ENCODE results near the gene EAF1.
"Not testable (repeated sequence)": the region's sequence is repeated elsewhere in the genome, so short reads cannot be mapped to it uniquely, and the experiment has no call there.

- not testable (repeated sequence) for TF ChIP-seq POLR2AphosphoS5 (IDR thresholded peaks at IDR 0.05; ENCODE audit: low read depth, low read length); YY1 (IDR thresholded peaks at IDR 0.05; ENCODE audit: extremely low read depth, insufficient replicate concordance, low read depth, low read length); SP1 (IDR thresholded peaks at IDR 0.05; ENCODE audit: low read depth); CTCF (IDR thresholded peaks at IDR 0.05 in 2 of 3, conservative IDR thresholded peaks at IDR 0.05 in 1 of 3; ENCODE audit: borderline replicate concordance in 1 of 3, insufficient read depth in 1 of 3, low read depth in 2 of 3, low read length in 2 of 3); CEBPB (IDR thresholded peaks at IDR 0.05; ENCODE audit: low read depth); ZNF274 (IDR thresholded peaks at IDR 0.05; ENCODE audit: low read depth, low read length); TCF7L2 (IDR thresholded peaks at IDR 0.05; ENCODE audit: borderline replicate concordance, extremely low read depth, insufficient read depth, insufficient read length); EZH2 (IDR thresholded peaks at IDR 0.05); POLR2A (IDR thresholded peaks at IDR 0.05; ENCODE audit: borderline replicate concordance, extremely low read depth, insufficient read depth, insufficient read length); ELF1 (IDR thresholded peaks at IDR 0.05; ENCODE audit: borderline replicate concordance, low read depth)
Measured at GRCh38 chr3:15386654-15386955, 40.8 kb upstream of the EAF1 start.

Measured in HCT116 (cell line).